ENCODE data around the gene TBX5.

GRCh38 chr12:114395755-114396152 is 10.2 kb downstream of the TBX5 start:
- no peak for TF ChIP-seq CTCF (IDR thresholded peaks at IDR 0.05; ENCODE audit: borderline replicate concordance, extremely low read depth, low read length, poor library complexity, severe bottlenecking)
- no peak for TF ChIP-seq EZH2 (IDR thresholded peaks at IDR 0.05; ENCODE audit: borderline replicate concordance, low read depth, low read length, severe bottlenecking)
